ENCODE data around the gene SLC4A9. TPM values are rescaled to one million over a fixed set of nuclear protein-coding genes. Genes with fewer than 3 reads are reported as not detected.

SLC4A9 gene
- total RNA-seq, 2 experiments from 2014 or later = 0.26 TPM; not detected in 1

Other genes with a start within 250 kb of the SLC4A9 start
- gene PURA, start 246.1 kb upstream of the SLC4A9 start, total RNA-seq = 10 to 100 TPM; 12.0 to 12.3 TPM
- 1 to 10 TPM; 2.2 to 2.3 TPM for gene IGIP, start 234.3 kb upstream of the SLC4A9 start, total RNA-seq
- 10 to 100 TPM; 25.2 to 26.5 TPM for gene CYSTM1, start 185.0 kb upstream of the SLC4A9 start, total RNA-seq
- 10 to 100 TPM; 50.1 to 54.6 TPM for gene PFDN1, start 57.1 kb upstream of the SLC4A9 start, total RNA-seq
- 10 to 100 TPM; 21.5 to 23.5 TPM for gene HBEGF, start 13.6 kb upstream of the SLC4A9 start, total RNA-seq
- 100 to 1,000 TPM; 102 to 105 TPM for gene ANKHD1, start 41.6 kb downstream of the SLC4A9 start, total RNA-seq
- gene EIF4EBP3, start 187.5 kb downstream of the SLC4A9 start, total RNA-seq = 10 to 100 TPM; 15.7 to 16.6 TPM
- gene SRA1, start 197.3 kb downstream of the SLC4A9 start, total RNA-seq = 10 to 100 TPM; 46.0 to 46.7 TPM
- gene APBB3, start 204.4 kb downstream of the SLC4A9 start, total RNA-seq = 10 to 100 TPM; 16.3 to 16.8 TPM
- gene SLC35A4, start 204.6 kb downstream of the SLC4A9 start, total RNA-seq = 10 to 100 TPM; 68.7 to 69.7 TPM